Measurements from ENCODE around the gene HCFC1R1. TPM values are rescaled to one million over a fixed set of nuclear protein-coding genes. Genes with fewer than 3 reads are reported as not detected.

Gene HCFC1R1
- total and polyA plus RNA-seq, 2 of the 8 experiments (the other 6 are each of a cell fraction or from before 2014, with no cell fraction given), result 72.7 to 138 TPM

- TF ChIP-seq SIN3A (conservative IDR thresholded peaks at IDR 0.05 in 1 of 2, IDR thresholded peaks at IDR 0.05 in 1 of 2; ENCODE audit: low read depth in 1 of 2, low read length in 2 of 2), result 0 out of 4 replicates have a peak, but pooled peaks of 1 of the 2 experiments have one; percentile 49
- peak; percentile 28; the same call in 1 of the 2 replicates for TF ChIP-seq TAF1 (IDR thresholded peaks at IDR 0.05; ENCODE audit: low read depth, low read length)
- no peak for TF ChIP-seq NRF1 (IDR thresholded peaks at IDR 0.05; ENCODE audit: low read depth, low read length)
- TF ChIP-seq PHF8 (conservative IDR thresholded peaks at IDR 0.05; ENCODE audit: low read depth, low read length), result no peak
- TF ChIP-seq EP300 (IDR thresholded peaks at IDR 0.05; ENCODE audit: borderline replicate concordance in 1 of 2, low read depth in 2 of 2, low read length in 2 of 2), result no peak
- no peak for TF ChIP-seq KDM4A (IDR thresholded peaks at IDR 0.05; ENCODE audit: low read depth, low read length, severe bottlenecking)
- no peak for TF ChIP-seq SIX5 (IDR thresholded peaks at IDR 0.05; ENCODE audit: low read depth, low read length)
- TF ChIP-seq RFX5 (IDR thresholded peaks at IDR 0.05; ENCODE audit: borderline replicate concordance, low read depth, low read length), result no peak
- TF ChIP-seq, protein P1, sequence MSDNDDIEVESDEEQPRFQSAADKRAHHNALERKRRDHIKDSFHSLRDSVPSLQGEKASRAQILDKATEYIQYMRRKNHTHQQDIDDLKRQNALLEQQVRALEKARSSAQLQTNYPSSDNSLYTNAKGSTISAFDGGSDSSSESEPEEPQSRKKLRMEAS (IDR thresholded peaks at IDR 0.05), result peak; percentile 79
- no peak for TF ChIP-seq RBBP5 (IDR thresholded peaks at IDR 0.05; ENCODE audit: borderline replicate concordance, low read depth, low read length)
- peak; percentile 44; the same call in 1 of the 2 replicates for TF ChIP-seq YY1 (IDR thresholded peaks at IDR 0.05; ENCODE audit: low read depth, low read length)
- TF ChIP-seq, protein P2, sequence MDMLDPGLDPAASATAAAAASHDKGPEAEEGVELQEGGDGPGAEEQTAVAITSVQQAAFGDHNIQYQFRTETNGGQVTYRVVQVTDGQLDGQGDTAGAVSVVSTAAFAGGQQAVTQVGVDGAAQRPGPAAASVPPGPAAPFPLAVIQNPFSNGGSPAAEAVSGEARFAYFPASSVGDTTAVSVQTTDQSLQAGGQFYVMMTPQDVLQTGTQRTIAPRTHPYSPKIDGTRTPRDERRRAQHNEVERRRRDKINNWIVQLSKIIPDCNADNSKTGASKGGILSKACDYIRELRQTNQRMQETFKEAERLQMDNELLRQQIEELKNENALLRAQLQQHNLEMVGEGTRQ (IDR thresholded peaks at IDR 0.05; ENCODE audit: low read length), result peak; percentile 58
- TF ChIP-seq RAD21 (IDR thresholded peaks at IDR 0.05 in 1 of 2, conservative IDR thresholded peaks at IDR 0.05 in 1 of 2; ENCODE audit: low read depth in 2 of 2, low read length in 2 of 2), result no peak
- no peak for TF ChIP-seq CTCF (IDR thresholded peaks at IDR 0.05; ENCODE audit: control extremely low read depth in 1 of 3, insufficient read depth in 1 of 3, low read depth in 1 of 3, low read length in 3 of 3)
- TF ChIP-seq POU5F1 (IDR thresholded peaks at IDR 0.05; ENCODE audit: low read depth, low read length), result no peak
- TF ChIP-seq BRCA1 (IDR thresholded peaks at IDR 0.05; ENCODE audit: low read depth, low read length), result no peak
- no peak for TF ChIP-seq TAF7 (optimal IDR thresholded peaks at IDR 0.05; ENCODE audit: borderline replicate concordance, low read depth, low read length)
- no peak for TF ChIP-seq CHD1 (IDR thresholded peaks at IDR 0.05; ENCODE audit: low read depth, low read length)
Measured at GRCh38 chr16:3004781-3005284, 18.9 kb downstream of the HCFC1R1 start (continued).

Measured in H1 (cell line).